ENCODE measurements around the gene GFER.
"Not testable (repeated sequence)": the region's sequence is repeated elsewhere in the genome, so short reads cannot be mapped to it uniquely, and the experiment has no call there.

DNA sequence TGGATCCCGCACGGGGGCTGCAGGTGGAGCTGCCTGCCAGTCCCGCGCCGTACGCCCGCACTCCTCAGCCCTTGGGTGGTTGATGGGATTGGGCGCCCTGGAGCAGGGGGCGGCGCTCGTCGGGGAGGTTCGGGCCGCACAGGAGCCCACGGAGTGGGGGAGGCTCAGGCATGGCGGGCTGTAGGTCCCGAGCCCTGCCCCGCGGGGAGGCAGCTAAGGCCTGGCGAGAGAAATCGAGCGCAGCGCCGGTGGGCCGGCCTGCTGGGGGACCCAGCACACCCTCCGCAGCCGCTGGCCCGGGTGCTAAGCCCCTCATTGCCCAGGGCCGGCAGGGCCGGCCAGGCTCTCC lies 25.9 kb upstream of the GFER start:
- not testable (repeated sequence) for TF ChIP-seq POLR2A (IDR thresholded peaks at IDR 0.05; ENCODE audit: low read length); GATA1 (IDR thresholded peaks at IDR 0.05; ENCODE audit: low read depth, low read length)
